GM12874 (cell line): Measurements from ENCODE around the gene COX7A2.

Experiments used
- CTCF ChIP-seq: IDR thresholded peaks from 2 replicates; pipeline ENCODE4 v1.5.1; 2011; ENCODE audit warnings: low read depth, mild to moderate bottlenecking, control low read depth, low read length, moderate library complexity; ENCODE audit not compliant: insufficient read depth

COX7A2 gene

DNA sequence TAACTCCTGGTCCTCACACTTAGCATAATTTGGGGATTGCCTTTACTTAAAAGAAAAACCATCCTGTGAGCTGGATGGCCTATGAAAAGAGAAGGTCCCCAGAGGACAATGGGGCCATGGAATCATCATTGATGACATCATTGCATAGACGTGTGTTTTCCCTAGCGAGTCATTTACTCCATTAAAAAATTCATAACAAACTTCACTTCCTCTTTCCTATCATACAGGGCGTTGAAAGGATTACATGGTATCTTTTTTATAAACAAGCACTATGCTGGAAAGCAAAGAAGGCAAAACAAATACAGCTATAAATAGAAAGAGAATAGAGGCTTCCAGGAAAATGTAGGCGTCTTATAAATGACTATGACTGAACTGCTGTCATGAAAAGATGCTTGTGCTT, 26.4 kb downstream of the COX7A2 start:
- TF ChIP-seq CTCF: no peak

- TF ChIP-seq CTCF: no peak
Measured at GRCh38 chr6:75215291-75215690, 28.3 kb downstream of the COX7A2 start.

DNA sequence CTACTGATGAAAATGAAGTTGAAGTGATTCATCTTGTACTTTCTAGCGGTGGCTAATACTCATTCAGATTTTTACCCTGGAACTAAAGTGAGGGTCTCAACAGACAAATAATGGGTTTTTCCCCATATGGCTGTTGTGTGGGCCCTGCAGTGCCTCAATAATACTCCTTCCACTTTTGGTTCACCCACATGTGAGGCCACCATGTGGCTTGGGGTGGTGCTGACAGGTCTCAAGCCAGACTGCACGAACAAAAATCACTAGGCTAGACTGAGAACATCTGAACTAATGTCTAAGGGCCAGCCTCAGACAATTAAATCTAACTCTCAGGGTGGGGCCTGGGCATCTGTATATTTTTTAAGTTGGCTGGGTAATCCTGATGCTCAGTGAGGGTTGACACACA, 29.9 kb downstream of the COX7A2 start:
- 0 out of 2 replicates have a peak, but pooled peaks have one; percentile 21 for TF ChIP-seq CTCF

- no peak for TF ChIP-seq CTCF
Measured at GRCh38 chr6:75213112-75213511, 30.5 kb downstream of the COX7A2 start.

DNA sequence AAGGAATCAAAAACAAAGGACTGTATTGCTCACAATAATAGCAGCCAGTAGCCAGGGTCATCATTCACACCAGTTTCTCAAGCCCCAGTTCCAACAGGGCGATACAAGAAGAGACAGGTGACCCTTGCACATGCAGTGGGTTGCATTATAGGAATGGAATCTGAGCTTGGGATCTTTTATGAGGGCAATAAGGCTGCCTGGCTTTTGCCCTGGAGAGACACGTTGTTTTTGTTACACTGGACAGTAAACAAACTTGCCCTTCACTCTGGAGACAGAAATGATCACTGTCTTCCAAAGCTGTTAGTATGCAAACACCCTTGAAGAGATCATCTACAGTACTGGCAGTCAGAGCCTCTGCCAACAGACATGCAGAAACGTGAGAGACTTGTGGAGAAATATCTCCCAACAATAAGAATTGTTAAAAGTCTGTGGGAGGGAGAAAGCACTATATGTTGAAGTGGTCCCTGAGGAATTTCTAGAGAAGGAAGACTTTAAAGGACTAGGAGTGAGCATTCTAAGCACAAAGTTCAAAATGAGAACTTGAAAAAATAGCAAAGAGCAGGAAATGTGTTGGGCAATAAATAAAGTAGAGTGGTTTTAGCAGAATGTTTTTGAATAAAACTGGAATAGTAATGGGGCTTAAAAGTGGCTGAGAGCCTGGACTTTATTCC, 31.5 kb downstream of the COX7A2 start:
- no peak for TF ChIP-seq CTCF

- peak; percentile 49 for TF ChIP-seq CTCF
Measured at GRCh38 chr6:75210885-75211739, 32.5 kb downstream of the COX7A2 start.

GRCh38 chr6:75209184-75209723, 34.3 kb downstream of the COX7A2 start:
- TF ChIP-seq CTCF: no peak
